ENCODE measurements around the gene USP32.

- no peak for TF ChIP-seq SUZ12 (IDR thresholded peaks at IDR 0.05; ENCODE audit: extremely low read depth, insufficient read depth, insufficient read length)
- no peak for TF ChIP-seq YY1 (IDR thresholded peaks at IDR 0.05; ENCODE audit: insufficient read depth, insufficient read length)
Measured at GRCh38 chr17:60393840-60394723, 2.1 kb upstream of the USP32 start.
